22Rv1 (cell line): ENCODE results near the gene BRAF.
A peak's percentile ranks its signal among the peaks of the same experiment; 100 is the strongest.

ENCODE experiments used
- H3K27ac ChIP-seq: fragments of 450-650 bp; 2 replicates; pipeline ENCODE4 v1.5.1; 2017
- CTCF ChIP-seq: fragments of 450-650 bp; IDR thresholded peaks from 2 replicates; pipeline ENCODE4 v1.5.1; 2017; ENCODE audit warnings: mild to moderate bottlenecking
- ZFX ChIP-seq: fragments of 450-650 bp; IDR thresholded peaks from 2 replicates; pipeline ENCODE4 v1.6.1; 2017; ENCODE audit warnings: antibody characterized with exemption, borderline replicate concordance

The BRAF gene

GRCh38 chr7:140734096-140734495 is 190.6 kb downstream of the BRAF start:
- TF ChIP-seq CTCF = no peak
- TF ChIP-seq ZFX = no peak
- no peak overlapping the region for H3K27ac ChIP-seq

GRCh38 chr7:140732416-140732815 is 192.3 kb downstream of the BRAF start:
- TF ChIP-seq CTCF (no peak), ZFX (no peak)
- H3K27ac ChIP-seq = no peak overlapping the region

- TF ChIP-seq ZFX (no peak), CTCF (peak; percentile 61)
- no peak overlapping the region for H3K27ac ChIP-seq
These were observed 198.4 kb downstream of the BRAF start for GRCh38 chr7:140726281-140726680.

GRCh38 chr7:140724706-140725105 is 200.0 kb downstream of the BRAF start:
- no peak overlapping the region for H3K27ac ChIP-seq
- TF ChIP-seq CTCF (no peak), ZFX (no peak)

- TF ChIP-seq CTCF (no peak), ZFX (no peak)
- no peak overlapping the region for H3K27ac ChIP-seq
These were observed 201.2 kb downstream of the BRAF start for GRCh38 chr7:140723574-140723973.

GRCh38 chr7:140723006-140723405 is 201.7 kb downstream of the BRAF start:
- no peak for TF ChIP-seq CTCF
- no peak overlapping the region for H3K27ac ChIP-seq

- no peak overlapping the region for H3K27ac ChIP-seq
- TF ChIP-seq CTCF (no peak), ZFX (no peak)
These were observed 202.5 kb downstream of the BRAF start for GRCh38 chr7:140722254-140722653.
